CD4-positive, alpha-beta T cell (primary cell): ENCODE data around the gene TDRD9. TPM values are rescaled to one million over a fixed set of nuclear protein-coding genes. Genes with fewer than 3 reads are reported as not detected.

ENCODE experiments used
- ATAC-seq: fragments of 200-7000 bp; cut with Tn5 transposase; one replicate; pipeline ENCODE4 v1.10.0; 2022; ENCODE audit warnings: mild to moderate bottlenecking; ENCODE audit not compliant: poor library complexity
- CTCF ChIA-PET: fragments of 350-600 bp; sonication (Branson Sonifier 250); formaldehyde crosslinking; loops from one replicate; lab custom pipeline; 2021; ENCODE audit warnings: antibody characterized with exemption, inconsistent platforms; lab: Charles Lee
- POLR2A ChIA-PET: fragments of 350-600 bp; sonication (Branson Sonifier 250); formaldehyde crosslinking; loops from one replicate; lab custom pipeline; 2021; ENCODE audit warnings: antibody characterized with exemption, inconsistent platforms; lab: Charles Lee
- DNase-seq, 14 experiments: peaks; one replicate each; pipeline ENCODE4 v3.0.0-alpha.2; 2013 to 2020; ENCODE audit warnings: mixed read lengths in 2 of 14
- H3K27ac ChIP-seq, 2 donors: one replicate each; pipeline versions ENCODE4 v1.5.1 to v1.7.0; 2013; ENCODE audit warnings: low read length in 2 of 2, low read depth in 1 of 2, mild to moderate bottlenecking in 1 of 2
- H3K27me3 ChIP-seq, 2 experiments: 1 replicate in 1 of 2; 2 replicates in 1 of 2; pipeline versions ENCODE4 v1.6.1 to v1.7.0; 2013; ENCODE audit warnings: low read length in 2 of 2, control low read depth in 1 of 2, mild to moderate bottlenecking in 1 of 2, moderate library complexity in 1 of 2; ENCODE audit not compliant: insufficient read depth in 2 of 2, control insufficient read depth in 1 of 2
- H3K36me3 ChIP-seq: one replicate; pipeline ENCODE4 v1.6.1; 2013; ENCODE audit warnings: low read length, control low read depth; ENCODE audit not compliant: insufficient read depth
- H3K4me1 ChIP-seq: one replicate; pipeline ENCODE4 v1.6.1; 2013; ENCODE audit warnings: low read length, control low read depth; ENCODE audit not compliant: insufficient read depth
- H3K4me3 ChIP-seq: one replicate; pipeline ENCODE4 v1.5.1; 2013; ENCODE audit warnings: mild to moderate bottlenecking, low read length, moderate library complexity
- H3K9me3 ChIP-seq, 2 experiments: 1 replicate in 1 of 2; 2 replicates in 1 of 2; pipeline versions ENCODE4 v1.6.1 to v1.7.0; 2013; ENCODE audit warnings: low read length in 2 of 2, mild to moderate bottlenecking in 2 of 2, control low read depth in 1 of 2, moderate library complexity in 1 of 2; ENCODE audit not compliant: control insufficient read depth in 1 of 2, insufficient read depth in 1 of 2
- H3K27ac Mint-ChIP-seq: one replicate; pipeline ENCODE4 v1.8.0; 2020; ENCODE audit warnings: mixed read lengths
- H3K27me3 Mint-ChIP-seq: one replicate; pipeline ENCODE4 v1.8.0; 2021; ENCODE audit warnings: mixed read lengths
- H3K36me3 Mint-ChIP-seq: one replicate; pipeline ENCODE4 v1.8.0; 2021; ENCODE audit warnings: low read depth, mixed read lengths
- H3K4me1 Mint-ChIP-seq: one replicate; pipeline ENCODE4 v1.8.0; 2021; ENCODE audit warnings: low read depth, mixed read lengths
- H3K4me3 Mint-ChIP-seq: one replicate; pipeline ENCODE4 v1.8.0; 2020; ENCODE audit warnings: mild to moderate bottlenecking, mixed read lengths
- H3K9me3 Mint-ChIP-seq: one replicate; pipeline ENCODE4 v1.8.0; 2020; ENCODE audit warnings: mixed read lengths
- intact Hi-C, 2 experiments: fragments of 100-400 bp; cut with DNase I in 1 of 2; cut with micrococcal nuclease in 1 of 2; formaldehyde crosslinking; loops; one replicate each; pipeline versions ENCODE4 v1.15.1 to v1.9.0; 2023 to 2025; cut with DNase I, micrococcal nuclease
- total RNA-seq, 174 experiments: library from RNA in 2 of 174; stranded (reverse) in 2 of 174; gene quantifications; one replicate each; pipeline ENCODE4 v1.2.3 and lab custom pipeline; 2021 to 2026
- TF ChIP-seq, protein P1 (sequence below): fragments of 200-600 bp; IDR thresholded peaks from one replicate; pipeline ENCODE4 v1.8.0; 2022; ENCODE audit warnings: antibody characterized with exemption, mild to moderate bottlenecking

Gene TDRD9
- total RNA-seq, 2 experiments from 2014 or later: 0.17 to 0.27 TPM

DNA sequence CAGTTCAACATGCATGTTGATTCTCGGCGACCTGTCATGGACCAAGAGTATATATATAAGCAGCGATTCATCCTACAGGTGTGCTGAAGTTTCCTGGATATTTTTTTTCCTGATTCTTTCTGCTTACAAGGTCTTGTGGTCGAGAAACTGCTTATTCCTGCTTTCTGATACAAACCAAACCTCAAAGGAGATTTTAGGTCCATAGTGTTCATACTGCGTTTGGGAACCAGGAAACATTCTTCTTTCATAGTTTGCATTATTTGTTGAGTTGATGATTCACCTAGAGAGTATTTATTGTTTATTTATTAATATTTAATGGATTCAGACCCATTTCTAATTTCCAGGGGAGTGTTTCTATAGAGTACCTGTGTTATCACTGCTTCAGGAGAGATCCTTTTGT lies 86.5 kb downstream of the TDRD9 start:
- no peaks in the 10 kb centered on the region for H3K4me1 Mint-ChIP-seq
- POLR2A ChIA-PET: no interaction called here
- ATAC-seq: no peak

DNA sequence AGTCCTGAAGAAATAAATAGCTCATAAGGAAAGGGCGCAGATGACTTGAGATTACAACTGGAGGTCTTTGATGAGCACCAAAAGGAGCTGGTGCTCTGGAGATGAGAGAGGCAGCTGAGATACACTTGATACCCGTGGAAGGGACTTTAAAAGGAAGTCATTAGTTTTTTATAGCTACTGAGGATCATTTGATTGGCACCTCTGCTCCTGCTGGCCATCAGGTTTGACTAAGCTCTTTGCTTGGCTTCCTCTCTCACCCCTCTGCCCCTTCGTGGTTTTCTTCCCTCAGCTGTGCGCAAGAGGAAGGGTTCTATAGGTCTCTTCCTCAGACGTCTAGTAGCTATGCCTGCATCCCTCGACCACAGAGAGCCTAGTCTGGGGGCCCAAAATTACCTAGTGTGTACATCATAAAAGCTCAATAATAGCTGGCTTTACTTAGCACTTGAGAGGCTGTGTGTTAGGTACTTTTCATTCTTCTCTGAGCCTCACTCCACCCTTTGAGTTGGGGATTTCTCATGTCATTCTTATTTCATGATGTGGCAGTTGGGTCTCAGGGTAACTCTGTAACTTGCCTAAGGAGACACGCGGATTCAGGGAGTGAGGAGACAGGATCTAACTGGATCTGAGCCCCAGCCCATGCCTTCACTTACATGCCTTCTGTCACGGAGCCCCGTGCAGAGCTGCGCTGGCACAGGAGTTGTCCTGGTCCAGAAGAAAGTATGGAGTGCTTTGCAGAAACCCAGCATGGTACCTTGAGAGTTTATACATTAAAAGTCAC lies 88.8 kb downstream of the TDRD9 start:
- intact Hi-C loops: no loop called here
- Mint-ChIP-seq H3K4me1 (no peaks in the 10 kb centered on the region), H3K9me3 (no peaks in the 10 kb centered on the region), H3K27me3 (peaks cover 24% of the 10 kb centered on the region), H3K27ac (no peak overlapping the region), H3K36me3 (no peaks in the 10 kb centered on the region), H3K4me3 (no peak overlapping the region)
- Histone ChIP-seq H3K27ac (no peak overlapping the region), H3K4me1 (no peaks in the 10 kb centered on the region), H3K9me3 (no peaks in the 10 kb centered on the region), H3K36me3 (no peaks in the 10 kb centered on the region), H3K27me3 (peaks cover 8 to 17% of the 10 kb centered on the region in 2 experiments), H3K4me3 (no peak overlapping the region)
- TF ChIP-seq, protein P1, sequence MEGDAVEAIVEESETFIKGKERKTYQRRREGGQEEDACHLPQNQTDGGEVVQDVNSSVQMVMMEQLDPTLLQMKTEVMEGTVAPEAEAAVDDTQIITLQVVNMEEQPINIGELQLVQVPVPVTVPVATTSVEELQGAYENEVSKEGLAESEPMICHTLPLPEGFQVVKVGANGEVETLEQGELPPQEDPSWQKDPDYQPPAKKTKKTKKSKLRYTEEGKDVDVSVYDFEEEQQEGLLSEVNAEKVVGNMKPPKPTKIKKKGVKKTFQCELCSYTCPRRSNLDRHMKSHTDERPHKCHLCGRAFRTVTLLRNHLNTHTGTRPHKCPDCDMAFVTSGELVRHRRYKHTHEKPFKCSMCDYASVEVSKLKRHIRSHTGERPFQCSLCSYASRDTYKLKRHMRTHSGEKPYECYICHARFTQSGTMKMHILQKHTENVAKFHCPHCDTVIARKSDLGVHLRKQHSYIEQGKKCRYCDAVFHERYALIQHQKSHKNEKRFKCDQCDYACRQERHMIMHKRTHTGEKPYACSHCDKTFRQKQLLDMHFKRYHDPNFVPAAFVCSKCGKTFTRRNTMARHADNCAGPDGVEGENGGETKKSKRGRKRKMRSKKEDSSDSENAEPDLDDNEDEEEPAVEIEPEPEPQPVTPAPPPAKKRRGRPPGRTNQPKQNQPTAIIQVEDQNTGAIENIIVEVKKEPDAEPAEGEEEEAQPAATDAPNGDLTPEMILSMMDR: no peak
- POLR2A ChIA-PET: no interaction called here
- ATAC-seq (no peak), DNase-seq (no peak)
- CTCF ChIA-PET: no interaction called here

More for the DNA sequence above, 86.5 kb downstream of the TDRD9 start:
- no peaks in the 10 kb centered on the region for H3K9me3 Mint-ChIP-seq
- H3K27ac Mint-ChIP-seq: no peak overlapping the region
- DNase-seq: no peak
- Histone ChIP-seq H3K4me1 (no peaks in the 10 kb centered on the region), H3K27me3 (peaks cover 8 to 17% of the 10 kb centered on the region in 2 experiments), H3K9me3 (no peaks in the 10 kb centered on the region), H3K36me3 (no peaks in the 10 kb centered on the region), H3K4me3 (no peak overlapping the region), H3K27ac (no peak overlapping the region)
- intact Hi-C loops: no loop called here
- no peak overlapping the region for H3K4me3 Mint-ChIP-seq
- H3K36me3 Mint-ChIP-seq: no peaks in the 10 kb centered on the region
- peaks cover 17% of the 10 kb centered on the region for H3K27me3 Mint-ChIP-seq
- TF ChIP-seq, protein P1: no peak
- CTCF ChIA-PET: no interaction called here

DNA sequence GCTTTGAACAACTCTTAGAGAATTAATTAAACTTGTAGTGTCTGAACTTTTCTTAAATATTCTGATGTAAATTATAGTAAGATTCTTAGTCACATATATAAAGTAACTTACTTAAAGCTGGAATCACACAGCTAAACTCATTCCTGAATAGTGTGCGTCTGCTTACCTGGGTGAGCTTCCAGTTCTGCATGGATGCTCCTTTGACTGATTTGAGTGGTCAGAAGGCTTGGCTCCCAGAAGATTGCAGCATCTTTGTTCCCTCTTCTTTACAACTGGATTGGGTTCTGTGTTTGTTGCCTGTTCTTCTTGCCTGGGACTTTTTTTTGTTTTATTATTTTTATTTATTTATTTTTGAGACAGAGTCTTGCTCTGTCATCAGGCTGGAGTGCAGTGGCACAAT lies 90.8 kb downstream of the TDRD9 start:
- Mint-ChIP-seq H3K4me1 (no peaks in the 10 kb centered on the region), H3K27ac (no peak overlapping the region), H3K27me3 (peaks cover 24% of the 10 kb centered on the region), H3K9me3 (no peaks in the 10 kb centered on the region), H3K36me3 (no peaks in the 10 kb centered on the region), H3K4me3 (no peak overlapping the region)
- Histone ChIP-seq H3K27ac (no peak overlapping the region), H3K4me3 (no peak overlapping the region), H3K27me3 (peaks cover 8 to 20% of the 10 kb centered on the region in 2 experiments), H3K4me1 (no peaks in the 10 kb centered on the region), H3K9me3 (no peaks in the 10 kb centered on the region), H3K36me3 (no peaks in the 10 kb centered on the region)
- ATAC-seq (no peak), DNase-seq (no peak)
- intact Hi-C loops: no loop called here
- TF ChIP-seq, protein P1: no peak
- POLR2A ChIA-PET: no interaction called here
- CTCF ChIA-PET: no interaction called here
